CD14-positive monocyte (primary cell): ENCODE results near the gene KCNQ1OT1. TPM values are rescaled to one million over a fixed set of nuclear protein-coding genes. Genes with fewer than 3 reads are reported as not detected.
A peak's percentile ranks its signal among the peaks of the same experiment; 100 is the strongest.

ENCODE experiments used
- DNase-seq, 3 donors: peaks; one replicate each; pipeline ENCODE4 v3.0.0-alpha.2; 2011 to 2022
- H2AFZ ChIP-seq: 2 replicates; pipeline ENCODE4 v1.6.0; 2012; ENCODE audit warnings: mild to moderate bottlenecking, low read depth, low read length, inconsistent platforms; ENCODE audit not compliant: insufficient read depth, poor library complexity, severe bottlenecking
- H3K27ac ChIP-seq, 2 donors: 1 replicate in 1 of 2; 2 replicates in 1 of 2; pipeline ENCODE4 v1.5.1; 2012 to 2013; ENCODE audit warnings: low read length in 2 of 2, control low read depth in 1 of 2, inconsistent platforms in 1 of 2, low read depth in 1 of 2, mild to moderate bottlenecking in 1 of 2
- H3K27me3 ChIP-seq, 2 donors: one replicate each; pipeline versions ENCODE4 v1.6.0 to v1.6.1; 2011 to 2013; ENCODE audit warnings: low read length in 2 of 2; ENCODE audit not compliant: control insufficient read depth in 2 of 2, insufficient read depth in 2 of 2
- H3K36me3 ChIP-seq, 2 donors: replicated peaks in 1 of 2; 1 replicate in 1 of 2; 2 replicates in 1 of 2; pipeline versions ENCODE4 v1.5.1 to v1.6.1; 2012 to 2013; ENCODE audit warnings: low read length in 2 of 2, control low read depth in 1 of 2, inconsistent platforms in 1 of 2, mild to moderate bottlenecking in 1 of 2; ENCODE audit not compliant: insufficient read depth in 2 of 2, control insufficient read depth in 1 of 2
- H3K4me1 ChIP-seq, 2 donors: 1 replicate in 1 of 2; 2 replicates in 1 of 2; pipeline versions ENCODE4 v1.5.1 to v1.6.1; 2012 to 2013; ENCODE audit warnings: low read length in 2 of 2, control low read depth in 1 of 2, inconsistent platforms in 1 of 2, mild to moderate bottlenecking in 1 of 2, moderate library complexity in 1 of 2; ENCODE audit not compliant: insufficient read depth in 2 of 2, control insufficient read depth in 1 of 2
- H3K4me2 ChIP-seq: replicated peaks from 2 replicates; pipeline ENCODE3; 2012; ENCODE audit warnings: low read length, moderate library complexity, mild to moderate bottlenecking; ENCODE audit not compliant: poor library complexity, severe bottlenecking; ENCODE audit errors: extremely low read depth
- H3K4me3 ChIP-seq, 3 experiments: fragments of 200-600 bp in 1 of 3; sonication (generic) in 1 of 3; replicated peaks in 1 of 3; 1 replicate in 2 of 3; 2 replicates in 1 of 3; pipeline ENCODE4 v1.5.1; 2011 to 2013; ENCODE audit warnings: low read length in 3 of 3, mild to moderate bottlenecking in 3 of 3, control low read depth in 2 of 3, low read depth in 2 of 3, inconsistent platforms in 1 of 3, moderate library complexity in 1 of 3
- H3K79me2 ChIP-seq: 2 replicates; pipeline ENCODE4 v1.6.0; 2012; ENCODE audit warnings: mild to moderate bottlenecking, control low read depth, inconsistent platforms, low read length, moderate library complexity; ENCODE audit not compliant: insufficient read depth
- H3K9ac ChIP-seq: 2 replicates; pipeline ENCODE4 v1.6.0; 2017; ENCODE audit warnings: low read length, mild to moderate bottlenecking; ENCODE audit not compliant: insufficient read depth, poor library complexity, severe bottlenecking
- H3K9me3 ChIP-seq, 2 donors: replicated peaks in 1 of 2; 1 replicate in 1 of 2; 2 replicates in 1 of 2; pipeline versions ENCODE4 v1.5.1 to v1.6.1; 2012 to 2013; ENCODE audit warnings: low read length in 2 of 2, control low read depth in 1 of 2; ENCODE audit not compliant: control insufficient read depth in 1 of 2, insufficient read depth in 1 of 2
- H4K20me1 ChIP-seq: 2 replicates; pipeline ENCODE4 v1.6.0; 2012; ENCODE audit warnings: mild to moderate bottlenecking, low read length, control low read depth, moderate library complexity; ENCODE audit not compliant: insufficient read depth
- H3K27ac Mint-ChIP-seq, 7 donors: one replicate each; pipeline ENCODE4 v1.8.0; 2020; ENCODE audit warnings: mild to moderate bottlenecking in 7 of 7, mixed read lengths in 7 of 7, moderate library complexity in 6 of 7, inconsistent platforms in 2 of 7
- H3K27me3 Mint-ChIP-seq, 3 donors: one replicate each; pipeline ENCODE4 v1.8.0; 2021 to 2022; ENCODE audit warnings: low read depth in 3 of 3, mild to moderate bottlenecking in 3 of 3, mixed read lengths in 3 of 3, moderate library complexity in 3 of 3, inconsistent platforms in 1 of 3
- H3K36me3 Mint-ChIP-seq, 2 donors: one replicate each; pipeline ENCODE4 v1.8.0; 2020; ENCODE audit warnings: mixed read lengths in 2 of 2, inconsistent platforms in 1 of 2, mild to moderate bottlenecking in 1 of 2
- H3K4me1 Mint-ChIP-seq: one replicate; pipeline ENCODE4 v1.8.0; 2020; ENCODE audit warnings: mild to moderate bottlenecking, mixed read lengths
- H3K4me3 Mint-ChIP-seq, 2 donors: one replicate each; pipeline ENCODE4 v1.8.0; 2020; ENCODE audit warnings: mild to moderate bottlenecking in 2 of 2, mixed read lengths in 2 of 2, moderate library complexity in 1 of 2
- H3K9me3 Mint-ChIP-seq, 7 donors: one replicate each; pipeline ENCODE4 v1.8.0; 2020 to 2022; ENCODE audit warnings: mixed read lengths in 7 of 7, mild to moderate bottlenecking in 6 of 7, moderate library complexity in 6 of 7, inconsistent platforms in 2 of 7
- WGBS: methylation state at CpG from one replicate; pipeline ENCODE4 v1.1.5; 2013; ENCODE audit warnings: missing lambda C conversion rate; ENCODE audit not compliant: insufficient coverage; 5-methylcytosine and 5-hydroxymethylcytosine counted together
- intact Hi-C, 2 donors: fragments of 100-400 bp; cut with micrococcal nuclease; formaldehyde crosslinking; loops; one replicate each; pipeline versions ENCODE4 v1.15.0 to v1.15.1; 2023
- polyA plus RNA-seq, 3 donors: library from polyadenylated mRNA; depleted of rRNA in 1 of 3; unstranded in 2 of 3; stranded (reverse) in 1 of 3; fragments of 300-500 nt in 2 of 3; fragments of >200 nt in 1 of 3; fragmentation: Illumina TruSeq in 2 of 3; gene quantifications; 1 replicate in 2 of 3; 2 replicates in 1 of 3; pipeline ENCODE4 v1.2.3, GENCODE V29; 2012 to 2021
- TF ChIP-seq, protein P1 (sequence below): fragments of 200-600 bp; IDR thresholded peaks from one replicate; pipeline ENCODE4 v1.8.0; 2022; ENCODE audit warnings: antibody characterized with exemption, mild to moderate bottlenecking

Gene KCNQ1OT1
- polyA plus RNA-seq, 3 donors: 0.01 to 0.04 (median 0.03) TPM

DNA sequence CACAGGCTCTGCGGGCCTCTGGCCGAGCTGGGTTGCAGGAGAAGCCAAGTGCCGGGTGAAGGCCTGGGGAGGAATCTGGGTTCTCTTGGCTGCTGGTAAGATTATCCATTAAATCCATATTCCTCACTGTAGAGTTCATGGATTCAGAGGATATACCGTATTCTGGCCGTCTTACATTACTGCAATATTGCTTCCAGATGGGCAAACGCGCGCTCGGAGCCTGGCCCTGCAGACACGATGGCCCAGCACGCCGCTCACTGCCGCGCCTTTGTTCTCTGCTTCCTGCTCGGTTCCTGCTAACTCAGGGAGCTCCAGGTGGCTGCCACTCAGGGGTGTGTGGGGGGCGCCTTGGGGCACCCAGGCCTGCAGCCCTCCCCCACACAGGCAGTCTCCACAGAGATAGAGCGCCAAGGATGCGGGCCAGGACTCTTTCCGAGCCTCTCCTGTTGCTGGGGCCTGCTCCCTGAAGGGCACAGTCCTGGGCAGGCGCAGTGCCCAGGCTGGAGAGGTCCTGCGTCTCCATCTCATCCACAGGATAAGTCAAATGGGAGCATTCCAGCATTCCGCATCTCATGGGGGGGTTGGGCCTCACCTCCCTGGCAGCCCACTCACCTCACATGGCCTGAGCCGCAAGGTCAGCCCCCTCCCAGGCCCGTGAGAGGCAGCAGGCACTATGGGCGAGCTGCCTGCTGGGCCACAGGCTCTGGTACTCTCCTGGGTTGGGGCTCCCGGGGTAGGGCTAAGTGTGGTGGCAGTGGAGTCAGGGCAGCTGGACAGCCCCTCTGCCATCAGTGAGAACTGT is 14.1 kb upstream of the KCNQ1OT1 start:
- H3K9me3 Mint-ChIP-seq: peaks cover 0 to 2% (median 0%) of the 10 kb centered on the region in 7 donors
- H3K4me2 ChIP-seq: no peak overlapping the region
- H4K20me1 ChIP-seq: peaks cover 85% of the 10 kb centered on the region
- no peak overlapping the region for H3K4me3 ChIP-seq
- H3K36me3 Mint-ChIP-seq: peaks cover 26 to 35% of the 10 kb centered on the region in 2 donors
- H3K27me3 ChIP-seq: no peaks in the 10 kb centered on the region
- DNase-seq: no peak
- H3K4me1 Mint-ChIP-seq: peaks cover 7% of the 10 kb centered on the region
- H3K4me1 ChIP-seq: no peaks in the 10 kb centered on the region
- TF ChIP-seq, protein P1, sequence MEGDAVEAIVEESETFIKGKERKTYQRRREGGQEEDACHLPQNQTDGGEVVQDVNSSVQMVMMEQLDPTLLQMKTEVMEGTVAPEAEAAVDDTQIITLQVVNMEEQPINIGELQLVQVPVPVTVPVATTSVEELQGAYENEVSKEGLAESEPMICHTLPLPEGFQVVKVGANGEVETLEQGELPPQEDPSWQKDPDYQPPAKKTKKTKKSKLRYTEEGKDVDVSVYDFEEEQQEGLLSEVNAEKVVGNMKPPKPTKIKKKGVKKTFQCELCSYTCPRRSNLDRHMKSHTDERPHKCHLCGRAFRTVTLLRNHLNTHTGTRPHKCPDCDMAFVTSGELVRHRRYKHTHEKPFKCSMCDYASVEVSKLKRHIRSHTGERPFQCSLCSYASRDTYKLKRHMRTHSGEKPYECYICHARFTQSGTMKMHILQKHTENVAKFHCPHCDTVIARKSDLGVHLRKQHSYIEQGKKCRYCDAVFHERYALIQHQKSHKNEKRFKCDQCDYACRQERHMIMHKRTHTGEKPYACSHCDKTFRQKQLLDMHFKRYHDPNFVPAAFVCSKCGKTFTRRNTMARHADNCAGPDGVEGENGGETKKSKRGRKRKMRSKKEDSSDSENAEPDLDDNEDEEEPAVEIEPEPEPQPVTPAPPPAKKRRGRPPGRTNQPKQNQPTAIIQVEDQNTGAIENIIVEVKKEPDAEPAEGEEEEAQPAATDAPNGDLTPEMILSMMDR: no peak
- H3K9me3 ChIP-seq: no peaks in the 10 kb centered on the region
- peak overlapping the region in 1 of 7 donors; percentile 73 for H3K27ac Mint-ChIP-seq
- no peak overlapping the region for H3K27ac ChIP-seq
- 96% methylated on average over 21 of the region's 26 CpGs for WGBS
- H2AFZ ChIP-seq: no peak overlapping the region
- H3K36me3 ChIP-seq: peaks cover 7 to 25% of the 10 kb centered on the region in 2 donors
- intact Hi-C loops: no loop called here
- no peak overlapping the region for H3K4me3 Mint-ChIP-seq
- H3K27me3 Mint-ChIP-seq: no peaks in the 10 kb centered on the region
- H3K9ac ChIP-seq: no peak overlapping the region
- H3K79me2 ChIP-seq: no peaks in the 10 kb centered on the region

- Histone ChIP-seq H3K4me1 (no peaks in the 10 kb centered on the region), H3K27ac (no peak overlapping the region), H3K9ac (no peak overlapping the region), H3K79me2 (no peaks in the 10 kb centered on the region), H2AFZ (no peak overlapping the region), H3K9me3 (no peaks in the 10 kb centered on the region), H3K4me3 (no peak overlapping the region), H4K20me1 (peaks cover 87% of the 10 kb centered on the region), H3K27me3 (no peaks in the 10 kb centered on the region), H3K36me3 (peaks cover 7 to 22% of the 10 kb centered on the region in 2 donors), H3K4me2 (no peak overlapping the region)
- peaks cover 12% of the 10 kb centered on the region for H3K4me1 Mint-ChIP-seq
- no peak for DNase-seq
- WGBS: 98% methylated on average over 5 of the region's 12 CpGs
- intact Hi-C loops: no loop called here
- peaks cover 0 to 2% (median 0%) of the 10 kb centered on the region in 7 donors for H3K9me3 Mint-ChIP-seq
- H3K27me3 Mint-ChIP-seq: no peaks in the 10 kb centered on the region
- no peak overlapping the region for H3K4me3 Mint-ChIP-seq
- H3K36me3 Mint-ChIP-seq: peaks cover 25 to 37% of the 10 kb centered on the region in 2 donors
- peak overlapping the region in 1 of 7 donors; percentile 53 for H3K27ac Mint-ChIP-seq
- TF ChIP-seq, protein P1: no peak
These were observed 13.3 kb upstream of the KCNQ1OT1 start for GRCh38 chr11:2713094-2713493.
